ENCODE results near the gene ACADS.

The ACADS gene

DNA sequence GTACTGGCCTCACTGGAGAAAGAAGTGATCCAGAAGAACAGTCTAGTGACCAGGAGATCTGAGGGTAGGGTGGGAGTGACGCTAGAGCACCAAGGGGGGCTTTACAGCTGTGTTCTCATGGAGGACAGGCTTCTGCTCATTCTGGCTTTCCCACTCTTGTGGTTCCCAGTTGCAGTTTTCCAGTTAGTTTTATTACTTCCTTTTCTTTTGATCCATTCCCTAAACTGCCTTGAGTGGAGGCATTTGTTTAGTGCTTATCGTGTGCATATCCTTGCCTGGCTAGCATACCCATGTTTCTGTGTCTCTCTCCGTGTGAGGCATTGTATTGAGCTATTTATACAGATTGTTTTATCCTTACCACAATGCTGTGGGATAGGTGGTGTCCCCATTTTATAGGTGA is 34.6 kb upstream of the ACADS start:
- H3K27ac ChIP-seq (ENCODE audit: low read depth, low read length) = no peak overlapping the region
- no peaks in the 10 kb centered on the region for H3K9me3 ChIP-seq (ENCODE audit: insufficient read depth, low read depth, low read length)
- no peak overlapping the region for H3K4me3 ChIP-seq (ENCODE audit: low read depth, low read length)
- H3K27me3 ChIP-seq (ENCODE audit: insufficient read depth, low read length) = no peaks in the 10 kb centered on the region
- H2BK12ac ChIP-seq (ENCODE audit: low read length) = no peak overlapping the region
- H3K4me2 ChIP-seq (ENCODE audit: low read length) = no peak overlapping the region
- no peak overlapping the region for H3K14ac ChIP-seq (ENCODE audit: low read length)
- no peak overlapping the region for H2BK5ac ChIP-seq (ENCODE audit: low read depth, low read length, poor library complexity)
- H3K23ac ChIP-seq (ENCODE audit: low read length) = no peak overlapping the region
- no CpG with 5 or more reads among the region's 3 CpGs for WGBS (ENCODE audit: extremely low coverage, insufficient coverage, insufficient read length)
- H3K4me1 ChIP-seq (ENCODE audit: control insufficient read depth in 1 of 2, insufficient read depth in 2 of 2, low read length in 2 of 2) = peaks cover 13 to 16% of the 10 kb centered on the region in 2 experiments
- peaks cover 9 to 24% of the 10 kb centered on the region in 2 experiments for H3K36me3 ChIP-seq (ENCODE audit: control insufficient read depth in 1 of 2, insufficient read depth in 2 of 2, low read length in 2 of 2)
- no peak overlapping the region for H2AFZ ChIP-seq (ENCODE audit: insufficient read depth, low read length, poor library complexity)
- no peak for DNase-seq
- H3K18ac ChIP-seq (ENCODE audit: low read length) = no peak overlapping the region
- no peak overlapping the region for H2AK5ac ChIP-seq (ENCODE audit: low read length)
- no peak overlapping the region for H4K12ac ChIP-seq (ENCODE audit: low read depth, low read length)
- H2BK120ac ChIP-seq (ENCODE audit: insufficient read depth, low read length, poor library complexity) = no peak overlapping the region
- no peak overlapping the region for H3K9ac ChIP-seq (ENCODE audit: low read length)
- H4K91ac ChIP-seq (ENCODE audit: low read depth, low read length) = no peak overlapping the region
- H3K79me2 ChIP-seq (ENCODE audit: control insufficient read depth, insufficient read depth, low read length, poor library complexity) = peaks cover 22% of the 10 kb centered on the region
- H4K8ac ChIP-seq (ENCODE audit: low read depth, low read length) = no peak overlapping the region
- H3K79me1 ChIP-seq (ENCODE audit: low read length) = peaks cover 13% of the 10 kb centered on the region
- H3K4ac ChIP-seq (ENCODE audit: low read depth, low read length) = peak overlapping the region; percentile 51

DNA sequence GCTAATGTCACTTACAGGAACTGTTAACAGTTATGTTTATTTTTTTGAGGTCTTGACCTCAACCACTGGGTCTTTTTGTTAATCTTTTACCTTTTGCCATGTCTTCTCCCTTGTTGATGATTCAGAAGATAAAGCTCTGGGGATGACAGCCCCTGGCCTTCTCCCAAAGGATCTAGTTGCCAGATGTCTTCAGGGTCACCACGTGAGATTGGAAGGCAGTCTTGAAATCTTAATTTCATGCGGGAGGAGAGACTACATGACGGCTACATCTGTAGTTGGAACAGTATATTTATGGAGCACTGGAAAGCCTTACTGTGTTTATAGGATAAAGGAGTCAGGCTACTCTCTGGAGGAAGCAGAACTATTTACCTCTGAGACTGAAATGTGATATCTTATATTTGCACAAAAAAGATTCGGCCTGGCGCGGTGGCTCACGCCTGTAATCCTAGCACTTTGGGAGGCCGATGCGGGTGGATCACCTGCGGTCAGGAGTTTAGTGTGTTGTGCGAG is 33.0 kb upstream of the ACADS start:
- Histone ChIP-seq H3K23ac (ENCODE audit: low read length) (no peak overlapping the region), H2AK5ac (ENCODE audit: low read length) (no peak overlapping the region), H4K91ac (ENCODE audit: low read depth, low read length) (no peak overlapping the region), H3K9ac (ENCODE audit: low read length) (no peak overlapping the region), H3K79me2 (ENCODE audit: control insufficient read depth, insufficient read depth, low read length, poor library complexity) (peaks cover 16% of the 10 kb centered on the region), H3K79me1 (ENCODE audit: low read length) (peaks cover 1% of the 10 kb centered on the region), H2BK12ac (ENCODE audit: low read length) (no peak overlapping the region), H3K4me3 (ENCODE audit: low read depth, low read length) (no peak overlapping the region), H2BK120ac (ENCODE audit: insufficient read depth, low read length, poor library complexity) (no peak overlapping the region), H4K12ac (ENCODE audit: low read depth, low read length) (no peak overlapping the region), H3K27me3 (ENCODE audit: insufficient read depth, low read length) (no peaks in the 10 kb centered on the region), H3K4ac (ENCODE audit: low read depth, low read length) (no peak overlapping the region), H3K27ac (ENCODE audit: low read depth, low read length) (no peak overlapping the region), H3K18ac (ENCODE audit: low read length) (no peak overlapping the region), H3K9me3 (ENCODE audit: insufficient read depth, low read depth, low read length) (no peaks in the 10 kb centered on the region), H3K36me3 (ENCODE audit: control insufficient read depth in 1 of 2, insufficient read depth in 2 of 2, low read length in 2 of 2) (peaks cover 16 to 37% of the 10 kb centered on the region in 2 experiments), H2AFZ (ENCODE audit: insufficient read depth, low read length, poor library complexity) (no peak overlapping the region), H3K14ac (ENCODE audit: low read length) (no peak overlapping the region), H2BK5ac (ENCODE audit: low read depth, low read length, poor library complexity) (no peak overlapping the region), H3K4me2 (ENCODE audit: low read length) (no peak overlapping the region), H3K4me1 (ENCODE audit: control insufficient read depth in 1 of 2, insufficient read depth in 2 of 2, low read length in 2 of 2) (peaks cover 13 to 16% of the 10 kb centered on the region in 2 experiments), H4K8ac (ENCODE audit: low read depth, low read length) (no peak overlapping the region)
- WGBS (ENCODE audit: extremely low coverage, insufficient coverage, insufficient read length) = no CpG with 5 or more reads among the region's 11 CpGs
- DNase-seq = peak in 1 of 2 donors; percentile 19

- no peak overlapping the region for H2BK120ac ChIP-seq (ENCODE audit: insufficient read depth, low read length, poor library complexity)
These were observed 31.8 kb upstream of the ACADS start for GRCh38 chr12:120693848-120694247.

GRCh38 chr12:120696626-120697025 is 29.0 kb upstream of the ACADS start:
- no peak overlapping the region for H3K4ac ChIP-seq (ENCODE audit: low read depth, low read length)
- DNase-seq = no peak
- no peak overlapping the region for H3K18ac ChIP-seq (ENCODE audit: low read length)
- no peaks in the 10 kb centered on the region for H3K79me2 ChIP-seq (ENCODE audit: control insufficient read depth, insufficient read depth, low read length, poor library complexity)
- no peak overlapping the region for H2BK5ac ChIP-seq (ENCODE audit: low read depth, low read length, poor library complexity)
- no peaks in the 10 kb centered on the region for H3K4me1 ChIP-seq (ENCODE audit: control insufficient read depth in 1 of 2, insufficient read depth in 2 of 2, low read length in 2 of 2)
- H3K4me2 ChIP-seq (ENCODE audit: low read length) = no peak overlapping the region
- peaks cover 40 to 71% of the 10 kb centered on the region in 2 experiments for H3K36me3 ChIP-seq (ENCODE audit: control insufficient read depth in 1 of 2, insufficient read depth in 2 of 2, low read length in 2 of 2)
- H3K27ac ChIP-seq (ENCODE audit: low read depth, low read length) = no peak overlapping the region
- no peak overlapping the region for H3K14ac ChIP-seq (ENCODE audit: low read length)
- no peak overlapping the region for H2AFZ ChIP-seq (ENCODE audit: insufficient read depth, low read length, poor library complexity)
- no peak overlapping the region for H2BK120ac ChIP-seq (ENCODE audit: insufficient read depth, low read length, poor library complexity)
- H2BK12ac ChIP-seq (ENCODE audit: low read length) = no peak overlapping the region
- no peak overlapping the region for H3K4me3 ChIP-seq (ENCODE audit: low read depth, low read length)
- H2AK5ac ChIP-seq (ENCODE audit: low read length) = no peak overlapping the region
- no peaks in the 10 kb centered on the region for H3K27me3 ChIP-seq (ENCODE audit: insufficient read depth, low read length)
- H3K9me3 ChIP-seq (ENCODE audit: insufficient read depth, low read depth, low read length) = no peaks in the 10 kb centered on the region
- H3K79me1 ChIP-seq (ENCODE audit: low read length) = no peaks in the 10 kb centered on the region
- WGBS (ENCODE audit: extremely low coverage, insufficient coverage, insufficient read length) = no CpG with 5 or more reads among the region's 6 CpGs
- no peak overlapping the region for H4K91ac ChIP-seq (ENCODE audit: low read depth, low read length)
- no peak overlapping the region for H4K12ac ChIP-seq (ENCODE audit: low read depth, low read length)
- H3K9ac ChIP-seq (ENCODE audit: low read length) = no peak overlapping the region
- no peak overlapping the region for H4K8ac ChIP-seq (ENCODE audit: low read depth, low read length)
- H3K23ac ChIP-seq (ENCODE audit: low read length) = no peak overlapping the region

More at GRCh38 chr12:120693848-120694247, 31.8 kb upstream of the ACADS start:
- no peak overlapping the region for H3K4ac ChIP-seq (ENCODE audit: low read depth, low read length)
- no peak overlapping the region for H3K23ac ChIP-seq (ENCODE audit: low read length)
- no peak overlapping the region for H3K9ac ChIP-seq (ENCODE audit: low read length)
- peaks cover 7% of the 10 kb centered on the region in 2 experiments for H3K4me1 ChIP-seq (ENCODE audit: control insufficient read depth in 1 of 2, insufficient read depth in 2 of 2, low read length in 2 of 2)
- H3K9me3 ChIP-seq (ENCODE audit: insufficient read depth, low read depth, low read length) = no peaks in the 10 kb centered on the region
- H2BK5ac ChIP-seq (ENCODE audit: low read depth, low read length, poor library complexity) = no peak overlapping the region
- H3K14ac ChIP-seq (ENCODE audit: low read length) = no peak overlapping the region
- no peak overlapping the region for H3K18ac ChIP-seq (ENCODE audit: low read length)
- peaks cover 8% of the 10 kb centered on the region for H3K79me2 ChIP-seq (ENCODE audit: control insufficient read depth, insufficient read depth, low read length, poor library complexity)
- H3K79me1 ChIP-seq (ENCODE audit: low read length) = no peaks in the 10 kb centered on the region
- H4K12ac ChIP-seq (ENCODE audit: low read depth, low read length) = no peak overlapping the region
- peaks cover 23 to 49% of the 10 kb centered on the region in 2 experiments for H3K36me3 ChIP-seq (ENCODE audit: control insufficient read depth in 1 of 2, insufficient read depth in 2 of 2, low read length in 2 of 2)
- H2AK5ac ChIP-seq (ENCODE audit: low read length) = no peak overlapping the region
- H3K27ac ChIP-seq (ENCODE audit: low read depth, low read length) = no peak overlapping the region
- H3K27me3 ChIP-seq (ENCODE audit: insufficient read depth, low read length) = no peaks in the 10 kb centered on the region
- no peak overlapping the region for H3K4me2 ChIP-seq (ENCODE audit: low read length)
- H2BK12ac ChIP-seq (ENCODE audit: low read length) = no peak overlapping the region
- H4K8ac ChIP-seq (ENCODE audit: low read depth, low read length) = no peak overlapping the region
- no peak overlapping the region for H4K91ac ChIP-seq (ENCODE audit: low read depth, low read length)
- WGBS (ENCODE audit: extremely low coverage, insufficient coverage, insufficient read length) = no CpG with 5 or more reads among the region's 4 CpGs
- H3K4me3 ChIP-seq (ENCODE audit: low read depth, low read length) = no peak overlapping the region
- no peak for DNase-seq
- no peak overlapping the region for H2AFZ ChIP-seq (ENCODE audit: insufficient read depth, low read length, poor library complexity)

Data from trophoblast cell (in vitro differentiated cells and primary cell).